K562 (cell line): Measurements from ENCODE around the gene TMEM205. TPM values are rescaled to one million over a fixed set of nuclear protein-coding genes. Genes with fewer than 3 reads are reported as not detected.

Source experiments
- ATAC-seq: fragments of 200-7000 bp; cut with Tn5 transposase; 3 replicates; pipeline ENCODE4 v1.9.1; 2020; ENCODE audit warnings: moderate library complexity
- BruUV-seq: library from RNA; stranded (reverse); fragments of 400-500 nt; replicated peaks from 2 replicates; lab custom pipeline; 2021; lab: Mats Ljungman, UMichigan
- CTCF ChIA-PET: fragments of 300-600 bp; formaldehyde crosslinking; extraction: SDS; loops from one replicate; lab custom pipeline; 2021; ENCODE audit warnings: low intra/inter-chr PET ratio; lab: Yijun Ruan, JAX
- POLR2A ChIA-PET: fragments of 300-600, 350-650 bp; sonication (Branson Sonifier 250); formaldehyde crosslinking; extraction: SDS; loops from one replicate; lab custom pipeline; 2021; ENCODE audit warnings: antibody characterized with exemption, inconsistent platforms; lab: Yijun Ruan, JAX
- DNase-seq, 4 experiments: peaks; one replicate each; pipeline versions ENCODE4 v3.0.0 to v3.0.0-alpha.2; 2011 to 2018; ENCODE audit warnings: low spot score in 3 of 4, mixed read lengths in 3 of 4; ENCODE audit errors: extremely low read depth in 1 of 4
- FAIRE-seq: peaks from 2 replicates; lab custom pipeline; 2011; peaks lifted over from hg19 to GRCh38; lab: Jason Lieb, UNC
- H2AFZ ChIP-seq: 2 replicates; pipeline ENCODE4 v1.6.0; 2011; ENCODE audit warnings: low read depth, low read length, control low read depth, inconsistent platforms
- H3K27ac ChIP-seq: fragments of 200-600 bp; 3 replicates; pipeline ENCODE4 v1.8.0; 2011; ENCODE audit warnings: low read depth, mild to moderate bottlenecking, control low read depth, inconsistent platforms, low read length, moderate library complexity, mixed read lengths; ENCODE audit errors: extremely low read depth
- H3K27me3 ChIP-seq, 2 experiments: fragments of 300-600 bp in 1 of 2; 2 replicates in 1 of 2; 3 replicates in 1 of 2; pipeline versions ENCODE4 v1.6.0 to v1.8.0; 2011; ENCODE audit warnings: inconsistent platforms in 2 of 2, low read length in 2 of 2, mild to moderate bottlenecking in 1 of 2, mixed read lengths in 1 of 2, moderate library complexity in 1 of 2; ENCODE audit not compliant: control insufficient read depth in 2 of 2, insufficient read depth in 2 of 2
- H3K36me3 ChIP-seq: fragments of 300-600 bp; 3 replicates; pipeline ENCODE4 v1.8.0; 2011; ENCODE audit warnings: mild to moderate bottlenecking, low read length, inconsistent platforms; ENCODE audit not compliant: control insufficient read depth, insufficient read depth
- H3K4me1 ChIP-seq, 2 experiments: fragments of 200-600 bp in 1 of 2; replicated peaks in 1 of 2; 2 replicates in 1 of 2; 3 replicates in 1 of 2; pipeline versions ENCODE4 v1.5.1 to v1.8.0; 2011; ENCODE audit warnings: inconsistent platforms in 2 of 2, low read length in 2 of 2, mild to moderate bottlenecking in 1 of 2, mixed read lengths in 1 of 2, moderate library complexity in 1 of 2; ENCODE audit not compliant: control insufficient read depth in 2 of 2, insufficient read depth in 2 of 2
- H3K4me2 ChIP-seq: 2 replicates; pipeline ENCODE4 v1.6.1; 2011; ENCODE audit warnings: low read length, control low read depth, inconsistent platforms, mixed read lengths; ENCODE audit not compliant: insufficient read depth
- H3K4me3 ChIP-seq: fragments of 200-600 bp; sonication (generic), shearing (Covaris generic); 2 replicates; pipeline ENCODE4 v1.5.1; 2016; ENCODE audit warnings: control low read depth, inconsistent platforms
- H3K79me2 ChIP-seq: fragments of 200-600 bp; 3 replicates; pipeline ENCODE4 v1.8.0; 2011; ENCODE audit warnings: low read length, inconsistent platforms; ENCODE audit not compliant: control insufficient read depth, insufficient read depth
- H3K9ac ChIP-seq, 2 experiments: 2 replicates each; pipeline versions ENCODE4 v1.6.0 to v1.6.1; 2011; ENCODE audit warnings: low read depth in 2 of 2, low read length in 2 of 2, control low read depth in 1 of 2, inconsistent platforms in 1 of 2, mild to moderate bottlenecking in 1 of 2, mixed read lengths in 1 of 2; ENCODE audit not compliant: insufficient read depth in 1 of 2
- H3K9me1 ChIP-seq: one replicate; pipeline ENCODE4 v1.6.0; 2011; ENCODE audit warnings: inconsistent platforms, mild to moderate bottlenecking, low read length, moderate library complexity; ENCODE audit not compliant: control insufficient read depth, insufficient read depth
- H3K9me3 ChIP-seq: replicated peaks from 2 replicates; pipeline ENCODE4 v1.5.1; 2011; ENCODE audit warnings: low read depth, low read length, inconsistent platforms; ENCODE audit not compliant: control insufficient read depth, insufficient read depth
- H4K20me1 ChIP-seq: replicated peaks from 2 replicates; pipeline ENCODE4 v1.6.1; 2011; ENCODE audit warnings: low read length, inconsistent platforms, mixed read lengths; ENCODE audit not compliant: control insufficient read depth, insufficient read depth
- KDM2B ChIP-seq: fragments of 250-450 bp; sonication (Bioruptor Pico); IDR thresholded peaks from 2 replicates; pipeline ENCODE4 v1.8.0; 2021; ENCODE audit warnings: mild to moderate bottlenecking, moderate library complexity
- MXI1 ChIP-seq: IDR thresholded peaks from 2 replicates; pipeline ENCODE4 v1.6.1; 2011; ENCODE audit warnings: low read depth, mild to moderate bottlenecking, improper control_type of control experiment, low read length
- NFIC ChIP-seq: fragments of 450-650 bp; IDR thresholded peaks from 2 replicates; pipeline ENCODE4 v1.6.1; 2017; ENCODE audit warnings: mild to moderate bottlenecking, inconsistent platforms
- POLR2B ChIP-seq: fragments of 450-650 bp; IDR thresholded peaks from 2 replicates; pipeline ENCODE4 v1.6.1; 2018; ENCODE audit warnings: low read depth; ENCODE audit not compliant: partially characterized antibody
- SMAD3 ChIP-seq: fragments of 450-650 bp; formaldehyde crosslinking; conservative IDR thresholded peaks from 2 replicates; pipeline ENCODE4 v1.4.0; 2020; ENCODE audit warnings: mild to moderate bottlenecking
- SRSF3 ChIP-seq: fragments of 200-400 bp; formaldehyde crosslinking; IDR thresholded peaks from 2 replicates; pipeline ENCODE4 v1.6.1; 2016; ENCODE audit warnings: mild to moderate bottlenecking, low read length, moderate library complexity; ENCODE audit not compliant: insufficient read depth
- ZFPM2 ChIP-seq: fragments of 250-450 bp; sonication (Bioruptor Pico); IDR thresholded peaks from 2 replicates; pipeline ENCODE4 v1.5.1; 2022; ENCODE audit warnings: mild to moderate bottlenecking
- WGBS: fragments of 100-300 bp; shearing (Covaris generic); methylation state at CpG from one replicate; pipeline ENCODE4 v1.1.6; 2016; ENCODE audit warnings: low coverage, mixed read lengths; ENCODE audit not compliant: insufficient coverage; ENCODE audit errors: missing lambda C conversion rate; 5-methylcytosine and 5-hydroxymethylcytosine counted together
- in situ Hi-C: fragments of 300-500 bp; cut with MboI; formaldehyde crosslinking; loops from 4 replicates; pipeline ENCODE4 v1.15.0; 2018; ENCODE audit warnings: inconsistent platforms, mixed read lengths
- intact Hi-C: fragments of 100-400 bp; cut with micrococcal nuclease; formaldehyde crosslinking; loops from 2 replicates; pipeline ENCODE4 v1.14.2; 2022
- polyA plus RNA-seq, 8 experiments: library from polyadenylated mRNA; depleted of rRNA in 4 of 8; stranded (reverse) in 5 of 8; unstranded in 3 of 8; fragments of >200 nt; fragmentation: Nextera tagmentation in 2 of 8; fragmentation: Illumina TruSeq in 1 of 8; extraction: Ambion mirVana in 2 of 8; extraction: Trizol in 1 of 8; gene quantifications; 2 replicates each; pipeline versions ENCODE4 v1.2.1 to v1.2.3, GENCODE V29; 2011 to 2014; ENCODE audit warnings: inconsistent platforms in 1 of 8, missing spikeins in 1 of 8
- total RNA-seq, 7 experiments: library from RNA; depleted of rRNA in 6 of 7; stranded (reverse); fragments of >200 nt in 6 of 7; fragmentation: Illumina TruSeq in 2 of 7; extraction: Trizol in 2 of 7; gene quantifications; 2 replicates each; pipeline versions ENCODE4 v1.2.1 to v1.2.3, GENCODE V29; 2011 to 2021; ENCODE audit warnings: low replicate concordance in 1 of 7
- TF ChIP-seq, protein P1 (sequence below): fragments of 250-450 bp; sonication (Bioruptor Pico); IDR thresholded peaks from 2 replicates; pipeline ENCODE4 v1.5.0; 2022; ENCODE audit warnings: mild to moderate bottlenecking
- TF ChIP-seq, protein P2 (sequence below): IDR thresholded peaks from 2 replicates; pipeline ENCODE4 v1.6.1; 2011; ENCODE audit warnings: borderline replicate concordance, low read depth, mild to moderate bottlenecking, moderate library complexity, low read length; ENCODE audit not compliant: insufficient read depth, poor library complexity, severe bottlenecking
- TF ChIP-seq, protein P3 (sequence below), 2 experiments: fragments of 450-650 bp; IDR thresholded peaks; 2 replicates each; pipeline ENCODE4 v1.6.1; 2016; ENCODE audit warnings: mild to moderate bottlenecking in 2 of 2, borderline replicate concordance in 1 of 2, low read depth in 1 of 2, moderate library complexity in 1 of 2

TMEM205 gene
- total and polyA plus RNA-seq, 9 of the 15 experiments (the other 6 are each of a cell fraction or from before 2014, with no cell fraction given) = 21.3 to 81.5 (median 44.1) TPM

DNA sequence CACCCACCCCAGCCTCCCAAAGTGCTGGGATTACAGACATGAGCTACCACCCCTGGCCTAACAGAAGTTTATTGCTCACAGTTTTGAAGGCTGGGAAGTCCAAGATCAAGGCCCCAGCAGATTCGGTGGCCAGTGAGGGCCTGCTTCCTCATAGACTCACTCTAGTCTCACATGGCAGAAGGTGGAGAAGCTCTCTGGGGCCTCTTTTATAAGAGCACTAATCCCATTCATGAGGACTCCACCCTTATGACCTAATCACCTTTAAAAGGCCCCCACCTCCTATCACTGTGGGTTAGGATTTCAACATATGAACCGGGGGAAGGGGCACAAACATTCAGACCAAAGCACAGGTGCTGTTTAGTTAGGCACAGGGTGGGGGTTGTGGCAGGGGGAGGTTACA, 21.5 kb upstream of the TMEM205 start:
- no peak overlapping the region for H3K27ac ChIP-seq
- H2AFZ ChIP-seq = no peak overlapping the region
- H3K27me3 ChIP-seq = no peaks in the 10 kb centered on the region
- no TSS peak for BruUV-seq
- intact Hi-C loops (no loop called here), in situ Hi-C loops (no loop called here)
- ChIA-PET CTCF (no interaction called here), POLR2A (no interaction called here)
- WGBS = 41% methylated on average over 2 of the region's 2 CpGs
- peaks cover 6% of the 10 kb centered on the region; the same call in 1 of the 3 replicates for H3K36me3 ChIP-seq
- no peak for FAIRE-seq
- no peak overlapping the region for H3K4me3 ChIP-seq
- H3K79me2 ChIP-seq = no peaks in the 10 kb centered on the region
- no peak for DNase-seq
- H3K9ac ChIP-seq = no peak overlapping the region
- H3K4me2 ChIP-seq = no peak overlapping the region
- H4K20me1 ChIP-seq = no peaks in the 10 kb centered on the region; the same call in 1 of the 2 replicates
- no peak for ATAC-seq
- no peaks in the 10 kb centered on the region for H3K9me3 ChIP-seq
- H3K4me1 ChIP-seq = peaks cover 0 to 9% of the 10 kb centered on the region in 2 experiments; a peak in 2 of 5 replicates
- H3K9me1 ChIP-seq = no peaks in the 10 kb centered on the region
- TF ChIP-seq NFIC = no peak
- TF ChIP-seq, protein P1, sequence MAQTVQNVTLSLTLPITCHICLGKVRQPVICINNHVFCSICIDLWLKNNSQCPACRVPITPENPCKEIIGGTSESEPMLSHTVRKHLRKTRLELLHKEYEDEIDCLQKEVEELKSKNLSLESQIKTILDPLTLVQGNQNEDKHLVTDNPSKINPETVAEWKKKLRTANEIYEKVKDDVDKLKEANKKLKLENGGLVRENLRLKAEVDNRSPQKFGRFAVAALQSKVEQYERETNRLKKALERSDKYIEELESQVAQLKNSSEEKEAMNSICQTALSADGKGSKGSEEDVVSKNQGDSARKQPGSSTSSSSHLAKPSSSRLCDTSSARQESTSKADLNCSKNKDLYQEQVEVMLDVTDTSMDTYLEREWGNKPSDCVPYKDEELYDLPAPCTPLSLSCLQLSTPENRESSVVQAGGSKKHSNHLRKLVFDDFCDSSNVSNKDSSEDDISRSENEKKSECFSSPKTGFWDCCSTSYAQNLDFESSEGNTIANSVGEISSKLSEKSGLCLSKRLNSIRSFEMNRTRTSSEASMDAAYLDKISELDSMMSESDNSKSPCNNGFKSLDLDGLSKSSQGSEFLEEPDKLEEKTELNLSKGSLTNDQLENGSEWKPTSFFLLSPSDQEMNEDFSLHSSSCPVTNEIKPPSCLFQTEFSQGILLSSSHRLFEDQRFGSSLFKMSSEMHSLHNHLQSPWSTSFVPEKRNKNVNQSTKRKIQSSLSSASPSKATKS (CRISPR knock-in tag) = no peak
- TF ChIP-seq POLR2B = no peak
- no peak for TF ChIP-seq MXI1
- TF ChIP-seq, protein P2, sequence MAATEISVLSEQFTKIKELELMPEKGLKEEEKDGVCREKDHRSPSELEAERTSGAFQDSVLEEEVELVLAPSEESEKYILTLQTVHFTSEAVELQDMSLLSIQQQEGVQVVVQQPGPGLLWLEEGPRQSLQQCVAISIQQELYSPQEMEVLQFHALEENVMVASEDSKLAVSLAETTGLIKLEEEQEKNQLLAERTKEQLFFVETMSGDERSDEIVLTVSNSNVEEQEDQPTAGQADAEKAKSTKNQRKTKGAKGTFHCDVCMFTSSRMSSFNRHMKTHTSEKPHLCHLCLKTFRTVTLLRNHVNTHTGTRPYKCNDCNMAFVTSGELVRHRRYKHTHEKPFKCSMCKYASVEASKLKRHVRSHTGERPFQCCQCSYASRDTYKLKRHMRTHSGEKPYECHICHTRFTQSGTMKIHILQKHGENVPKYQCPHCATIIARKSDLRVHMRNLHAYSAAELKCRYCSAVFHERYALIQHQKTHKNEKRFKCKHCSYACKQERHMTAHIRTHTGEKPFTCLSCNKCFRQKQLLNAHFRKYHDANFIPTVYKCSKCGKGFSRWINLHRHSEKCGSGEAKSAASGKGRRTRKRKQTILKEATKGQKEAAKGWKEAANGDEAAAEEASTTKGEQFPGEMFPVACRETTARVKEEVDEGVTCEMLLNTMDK = no peak
- TF ChIP-seq KDM2B (CRISPR knock-in tag) = no peak
- no peak for TF ChIP-seq SRSF3
- no peak for TF ChIP-seq SMAD3 (CRISPR knock-in tag)
- no peak for TF ChIP-seq ZFPM2 (CRISPR knock-in tag)
- TF ChIP-seq, protein P3, sequence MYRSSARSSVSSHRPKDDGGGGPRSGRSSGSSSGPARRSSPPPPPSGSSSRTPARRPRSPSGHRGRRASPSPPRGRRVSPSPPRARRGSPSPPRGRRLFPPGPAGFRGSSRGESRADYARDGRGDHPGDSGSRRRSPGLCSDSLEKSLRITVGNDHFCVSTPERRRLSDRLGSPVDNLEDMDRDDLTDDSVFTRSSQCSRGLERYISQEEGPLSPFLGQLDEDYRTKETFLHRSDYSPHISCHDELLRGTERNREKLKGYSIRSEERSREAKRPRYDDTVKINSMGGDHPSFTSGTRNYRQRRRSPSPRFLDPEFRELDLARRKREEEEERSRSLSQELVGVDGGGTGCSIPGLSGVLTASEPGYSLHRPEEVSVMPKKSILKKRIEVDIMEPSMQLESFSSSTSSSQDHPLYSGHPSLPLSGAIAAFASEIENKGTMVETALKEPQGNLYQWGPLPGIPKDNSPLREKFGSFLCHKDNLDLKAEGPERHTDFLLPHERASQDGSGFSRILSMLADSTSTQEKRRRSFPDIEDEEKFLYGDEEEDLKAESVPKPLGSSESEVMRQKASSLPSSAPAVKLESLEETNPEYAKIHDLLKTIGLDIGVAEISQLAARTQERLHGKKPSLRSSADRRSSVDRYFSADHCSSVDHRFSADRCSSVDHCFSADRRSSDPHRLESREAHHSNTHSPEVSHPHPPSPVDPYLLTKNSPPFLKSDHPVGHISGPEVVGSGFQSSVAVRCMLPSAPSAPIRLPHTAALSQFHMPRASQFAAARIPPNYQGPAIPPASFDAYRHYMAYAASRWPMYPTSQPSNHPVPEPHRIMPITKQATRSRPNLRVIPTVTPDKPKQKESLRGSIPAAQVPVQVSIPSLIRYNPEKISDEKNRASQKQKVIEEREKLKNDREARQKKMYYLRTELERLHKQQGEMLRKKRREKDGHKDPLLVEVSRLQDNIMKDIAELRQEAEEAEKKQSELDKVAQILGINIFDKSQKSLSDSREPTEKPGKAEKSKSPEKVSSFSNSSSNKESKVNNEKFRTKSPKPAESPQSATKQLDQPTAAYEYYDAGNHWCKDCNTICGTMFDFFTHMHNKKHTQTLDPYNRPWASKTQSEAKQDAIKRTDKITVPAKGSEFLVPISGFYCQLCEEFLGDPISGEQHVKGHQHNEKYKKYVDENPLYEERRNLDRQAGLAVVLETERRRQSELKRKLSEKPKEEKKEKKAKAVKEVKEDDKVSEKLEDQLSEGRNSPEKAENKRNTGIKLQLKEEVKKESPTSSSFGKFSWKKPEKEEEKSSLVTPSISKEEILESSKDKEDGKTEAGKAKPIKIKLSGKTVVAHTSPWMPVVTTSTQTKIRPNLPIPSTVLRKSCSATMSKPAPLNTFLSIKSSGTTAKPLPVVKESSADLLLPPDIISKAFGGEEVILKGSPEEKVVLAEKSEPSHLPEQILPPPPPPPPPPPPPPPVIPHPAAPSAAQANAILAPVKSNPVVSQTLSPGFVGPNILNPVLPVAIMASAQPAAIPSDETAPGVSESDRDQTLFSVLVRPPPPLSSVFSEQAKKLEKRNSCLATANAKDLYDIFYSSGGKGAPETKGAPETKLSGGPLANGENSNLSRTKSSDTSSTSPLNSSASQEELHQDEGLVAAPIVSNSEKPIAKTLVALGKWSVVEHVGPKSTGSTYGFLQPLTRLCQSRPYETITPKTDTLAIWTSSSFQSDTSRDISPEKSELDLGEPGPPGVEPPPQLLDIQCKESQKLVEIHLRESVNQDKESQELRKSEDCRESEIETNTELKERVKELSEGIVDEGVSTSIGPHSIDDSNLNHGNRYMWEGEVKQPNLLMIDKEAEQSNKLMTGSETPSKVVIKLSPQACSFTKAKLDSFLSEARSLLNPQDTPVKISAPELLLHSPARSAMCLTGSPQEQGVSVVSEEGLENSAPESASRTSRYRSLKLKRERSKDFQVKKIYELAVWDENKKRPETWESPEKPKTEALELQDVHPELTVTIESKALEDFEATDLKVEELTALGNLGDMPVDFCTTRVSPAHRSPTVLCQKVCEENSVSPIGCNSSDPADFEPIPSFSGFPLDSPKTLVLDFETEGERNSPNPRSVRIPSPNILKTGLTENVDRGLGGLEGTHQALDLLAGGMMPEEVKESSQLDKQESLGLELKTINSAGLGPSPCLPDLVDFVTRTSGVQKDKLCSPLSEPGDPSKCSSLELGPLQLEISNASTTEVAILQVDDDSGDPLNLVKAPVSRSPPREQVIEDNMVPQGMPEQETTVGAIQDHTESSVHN (IDR thresholded peaks at IDR 0.05; ENCODE audit: borderline replicate concordance in 1 of 2, low read depth in 1 of 2) = no peak
